ENCODE data around the gene TMEM51. TPM values are rescaled to one million over a fixed set of nuclear protein-coding genes. Genes with fewer than 3 reads are reported as not detected.

The TMEM51 gene
- total and polyA plus RNA-seq, 7 experiments from 2014 or later: 0.16 to 0.79 (median 0.56) TPM; not detected in 3

GRCh38 chr1:15206418-15207030 lies 53.0 kb downstream of the TMEM51 start:
- DNase-seq (no peak), ATAC-seq (no peak)
- Mint-ChIP-seq H3K4me3 (no peak overlapping the region), H3K27me3 (peaks cover 0 to 23% (median 9%) of the 10 kb centered on the region in 5 donors), H3K4me1 (peaks cover 0 to 2% (median 0%) of the 10 kb centered on the region in 7 donors), H3K36me3 (no peaks in the 10 kb centered on the region), H3K27ac (no peak overlapping the region), H3K9me3 (no peaks in the 10 kb centered on the region)
- Histone ChIP-seq H3K27me3 (ENCODE audit: control insufficient read depth in 2 of 2, insufficient read depth in 2 of 2, low read length in 2 of 2) (no peaks in the 10 kb centered on the region), H3K27ac (ENCODE audit: low read depth, low read length) (no peak overlapping the region), H3K4me1 (ENCODE audit: control insufficient read depth in 2 of 2, insufficient read depth in 2 of 2, low read length in 2 of 2) (no peaks in the 10 kb centered on the region), H3K36me3 (ENCODE audit: control insufficient read depth in 2 of 3, insufficient read depth in 3 of 3, low read length in 3 of 3) (no peaks in the 10 kb centered on the region), H3K4me3 (ENCODE audit: low read length) (no peak overlapping the region), H3K9me3 (ENCODE audit: control insufficient read depth in 2 of 3, low read length in 3 of 3) (no peaks in the 10 kb centered on the region)
- ChIA-PET CTCF (no interaction called here), POLR2A (no interaction called here)
- intact Hi-C loops (cut with micrococcal nuclease): no loop called here

- intact Hi-C loops (cut with micrococcal nuclease): no loop called here
- ATAC-seq (no peak), DNase-seq (no peak)
- H3K27me3 ChIP-seq (ENCODE audit: control insufficient read depth in 2 of 2, insufficient read depth in 2 of 2, low read length in 2 of 2): no peaks in the 10 kb centered on the region
- H3K9me3 Mint-ChIP-seq: no peaks in the 10 kb centered on the region
- H3K4me1 ChIP-seq (ENCODE audit: control insufficient read depth in 2 of 2, insufficient read depth in 2 of 2, low read length in 2 of 2): no peaks in the 10 kb centered on the region
- H3K27ac ChIP-seq (ENCODE audit: low read depth, low read length): no peak overlapping the region
- no peaks in the 10 kb centered on the region for H3K36me3 Mint-ChIP-seq
- peaks cover 0 to 2% (median 0%) of the 10 kb centered on the region in 7 donors for H3K4me1 Mint-ChIP-seq
- CTCF ChIA-PET: no interaction called here
- H3K27ac Mint-ChIP-seq: no peak overlapping the region
- no peak overlapping the region for H3K4me3 ChIP-seq (ENCODE audit: low read length)
- POLR2A ChIA-PET: no interaction called here
- no peak overlapping the region for H3K4me3 Mint-ChIP-seq
- peaks cover 0 to 25% (median 9%) of the 10 kb centered on the region in 5 donors for H3K27me3 Mint-ChIP-seq
- no peaks in the 10 kb centered on the region for H3K36me3 ChIP-seq (ENCODE audit: control insufficient read depth in 2 of 3, insufficient read depth in 3 of 3, low read length in 3 of 3)
- no peaks in the 10 kb centered on the region for H3K9me3 ChIP-seq (ENCODE audit: control insufficient read depth in 2 of 3, low read length in 3 of 3)
Observed at GRCh38 chr1:15207031-15207828, 53.7 kb downstream of the TMEM51 start.

- CTCF ChIA-PET: no interaction called here
Observed at GRCh38 chr1:15207829-15208429, 54.4 kb downstream of the TMEM51 start.

GRCh38 chr1:15210651-15211375 lies 57.3 kb downstream of the TMEM51 start:
- CTCF ChIA-PET: no interaction called here
- no peak overlapping the region for H3K4me3 Mint-ChIP-seq
- ATAC-seq (no peak), DNase-seq (no peak)
- Histone ChIP-seq H3K36me3 (ENCODE audit: control insufficient read depth in 2 of 3, insufficient read depth in 3 of 3, low read length in 3 of 3) (no peaks in the 10 kb centered on the region), H3K27me3 (ENCODE audit: control insufficient read depth in 2 of 2, insufficient read depth in 2 of 2, low read length in 2 of 2) (no peaks in the 10 kb centered on the region), H3K4me3 (ENCODE audit: low read length) (no peak overlapping the region), H3K4me1 (ENCODE audit: control insufficient read depth in 2 of 2, insufficient read depth in 2 of 2, low read length in 2 of 2) (no peaks in the 10 kb centered on the region), H3K9me3 (ENCODE audit: control insufficient read depth in 2 of 3, low read length in 3 of 3) (no peaks in the 10 kb centered on the region), H3K27ac (ENCODE audit: low read depth, low read length) (no peak overlapping the region)
- POLR2A ChIA-PET: no interaction called here
- peaks cover 0 to 39% (median 7%) of the 10 kb centered on the region in 5 donors for H3K27me3 Mint-ChIP-seq
- intact Hi-C loops (cut with micrococcal nuclease): no loop called here
- no peak overlapping the region for H3K27ac Mint-ChIP-seq
- no peaks in the 10 kb centered on the region for H3K9me3 Mint-ChIP-seq
- peaks cover 0 to 2% (median 0%) of the 10 kb centered on the region in 7 donors for H3K4me1 Mint-ChIP-seq
- no peaks in the 10 kb centered on the region for H3K36me3 Mint-ChIP-seq

More at GRCh38 chr1:15207829-15208429, 54.4 kb downstream of the TMEM51 start:
- no peak for ATAC-seq
- H3K9me3 Mint-ChIP-seq: no peaks in the 10 kb centered on the region
- POLR2A ChIA-PET: no interaction called here
- peaks cover 0 to 31% (median 9%) of the 10 kb centered on the region in 5 donors for H3K27me3 Mint-ChIP-seq
- H3K4me3 Mint-ChIP-seq: no peak overlapping the region
- Histone ChIP-seq H3K4me3 (ENCODE audit: low read length) (no peak overlapping the region), H3K27me3 (ENCODE audit: control insufficient read depth in 2 of 2, insufficient read depth in 2 of 2, low read length in 2 of 2) (no peaks in the 10 kb centered on the region), H3K4me1 (ENCODE audit: control insufficient read depth in 2 of 2, insufficient read depth in 2 of 2, low read length in 2 of 2) (no peaks in the 10 kb centered on the region), H3K9me3 (ENCODE audit: control insufficient read depth in 2 of 3, low read length in 3 of 3) (no peaks in the 10 kb centered on the region), H3K27ac (ENCODE audit: low read depth, low read length) (no peak overlapping the region), H3K36me3 (ENCODE audit: control insufficient read depth in 2 of 3, insufficient read depth in 3 of 3, low read length in 3 of 3) (no peaks in the 10 kb centered on the region)
- intact Hi-C loops (cut with micrococcal nuclease): no loop called here
- peaks cover 0 to 2% (median 0%) of the 10 kb centered on the region in 7 donors for H3K4me1 Mint-ChIP-seq
- no peak overlapping the region for H3K27ac Mint-ChIP-seq
- no peak for DNase-seq
- H3K36me3 Mint-ChIP-seq: no peaks in the 10 kb centered on the region

- CTCF ChIA-PET: no interaction called here
- intact Hi-C loops (cut with micrococcal nuclease): no loop called here
- Mint-ChIP-seq H3K4me1 (peaks cover 0 to 2% (median 0%) of the 10 kb centered on the region in 7 donors), H3K36me3 (no peaks in the 10 kb centered on the region), H3K9me3 (no peaks in the 10 kb centered on the region), H3K4me3 (no peak overlapping the region), H3K27me3 (peaks cover 0 to 42% (median 4%) of the 10 kb centered on the region in 5 donors), H3K27ac (no peak overlapping the region)
- DNase-seq (no peak), ATAC-seq (no peak)
- H3K4me3 ChIP-seq (ENCODE audit: low read length): no peak overlapping the region
- H3K36me3 ChIP-seq (ENCODE audit: control insufficient read depth in 2 of 3, insufficient read depth in 3 of 3, low read length in 3 of 3): no peaks in the 10 kb centered on the region
- no peak overlapping the region for H3K27ac ChIP-seq (ENCODE audit: low read depth, low read length)
- H3K27me3 ChIP-seq (ENCODE audit: control insufficient read depth in 2 of 2, insufficient read depth in 2 of 2, low read length in 2 of 2): no peaks in the 10 kb centered on the region
- H3K4me1 ChIP-seq (ENCODE audit: control insufficient read depth in 2 of 2, insufficient read depth in 2 of 2, low read length in 2 of 2): no peaks in the 10 kb centered on the region
- POLR2A ChIA-PET: no interaction called here
- no peaks in the 10 kb centered on the region for H3K9me3 ChIP-seq (ENCODE audit: control insufficient read depth in 2 of 3, low read length in 3 of 3)
Observed at GRCh38 chr1:15211424-15211823, 57.9 kb downstream of the TMEM51 start.

- Histone ChIP-seq H3K36me3 (ENCODE audit: control insufficient read depth in 2 of 3, insufficient read depth in 3 of 3, low read length in 3 of 3) (no peaks in the 10 kb centered on the region), H3K4me3 (ENCODE audit: low read length) (no peak overlapping the region), H3K27ac (ENCODE audit: low read depth, low read length) (no peak overlapping the region), H3K9me3 (ENCODE audit: control insufficient read depth in 2 of 3, low read length in 3 of 3) (no peaks in the 10 kb centered on the region), H3K4me1 (ENCODE audit: control insufficient read depth in 2 of 2, insufficient read depth in 2 of 2, low read length in 2 of 2) (no peaks in the 10 kb centered on the region), H3K27me3 (ENCODE audit: control insufficient read depth in 2 of 2, insufficient read depth in 2 of 2, low read length in 2 of 2) (no peaks in the 10 kb centered on the region)
- peaks cover 0 to 46% (median 5%) of the 10 kb centered on the region in 5 donors for H3K27me3 Mint-ChIP-seq
- ATAC-seq (no peak), DNase-seq (no peak)
- no peaks in the 10 kb centered on the region for H3K9me3 Mint-ChIP-seq
- CTCF ChIA-PET: no interaction called here
- no peak overlapping the region for H3K4me3 Mint-ChIP-seq
- POLR2A ChIA-PET: no interaction called here
- peaks cover 0 to 2% (median 0%) of the 10 kb centered on the region in 7 donors for H3K4me1 Mint-ChIP-seq
- intact Hi-C loops (cut with micrococcal nuclease): no loop called here
- H3K27ac Mint-ChIP-seq: no peak overlapping the region
- H3K36me3 Mint-ChIP-seq: no peaks in the 10 kb centered on the region
Observed at GRCh38 chr1:15212216-15212953, 58.8 kb downstream of the TMEM51 start.
